Astrocyte (in vitro differentiated cells and primary cell): ENCODE measurements around the gene AGBL4. TPM values are rescaled to one million over a fixed set of nuclear protein-coding genes. Genes with fewer than 3 reads are reported as not detected.

Experiments used
- DNase-seq: peaks from one replicate; pipeline ENCODE4 v3.0.0-alpha.2; 2010; ENCODE audit warnings: low read depth
- FAIRE-seq: peaks from 2 replicates; lab custom pipeline; 2011; peaks lifted over from hg19 to GRCh38; lab: Jason Lieb, UNC
- H2AFZ ChIP-seq: 2 replicates; pipeline ENCODE4 v1.6.0; 2012; ENCODE audit warnings: low read depth, low read length, inconsistent platforms
- H3K27ac ChIP-seq: 2 replicates; pipeline ENCODE4 v1.5.1; 2011; ENCODE audit warnings: low read depth, low read length, inconsistent platforms
- H3K27me3 ChIP-seq: 2 replicates; pipeline ENCODE4 v1.6.0; 2011; ENCODE audit warnings: low read length, inconsistent platforms; ENCODE audit not compliant: insufficient read depth
- H3K36me3 ChIP-seq: 2 replicates; pipeline ENCODE4 v1.5.1; 2011; ENCODE audit warnings: low read length, inconsistent platforms; ENCODE audit not compliant: insufficient read depth
- H3K4me1 ChIP-seq: 2 replicates; pipeline ENCODE4 v1.5.1; 2011; ENCODE audit warnings: low read length, inconsistent platforms; ENCODE audit not compliant: insufficient read depth
- H3K4me2 ChIP-seq: 2 replicates; pipeline ENCODE4 v1.6.0; 2012; ENCODE audit warnings: low read length, inconsistent platforms
- H3K4me3 ChIP-seq: 2 replicates; pipeline ENCODE4 v1.5.1; 2011; ENCODE audit warnings: low read depth, mild to moderate bottlenecking, low read length, inconsistent platforms; ENCODE audit not compliant: insufficient read depth
- H3K79me2 ChIP-seq: 2 replicates; pipeline ENCODE4 v1.6.0; 2012; ENCODE audit warnings: mild to moderate bottlenecking, low read length, inconsistent platforms; ENCODE audit not compliant: insufficient read depth
- H3K9ac ChIP-seq: 2 replicates; pipeline ENCODE4 v1.6.0; 2012; ENCODE audit warnings: mild to moderate bottlenecking, low read length, inconsistent platforms
- H3K9me3 ChIP-seq: 2 replicates; pipeline ENCODE4 v1.5.1; 2012; ENCODE audit warnings: low read depth, mild to moderate bottlenecking, low read length, inconsistent platforms; ENCODE audit not compliant: insufficient read depth
- H4K20me1 ChIP-seq: 2 replicates; pipeline ENCODE4 v1.6.0; 2012; ENCODE audit warnings: low read length, inconsistent platforms; ENCODE audit not compliant: insufficient read depth
- H3K27ac Mint-ChIP-seq: one replicate; pipeline ENCODE4 v1.8.0; 2021; ENCODE audit warnings: mild to moderate bottlenecking, mixed read lengths; ENCODE audit not compliant: unreplicated experiment
- H3K27me3 Mint-ChIP-seq: one replicate; pipeline ENCODE4 v1.8.0; 2021; ENCODE audit warnings: low read depth, mixed read lengths; ENCODE audit not compliant: unreplicated experiment
- H3K36me3 Mint-ChIP-seq: one replicate; pipeline ENCODE4 v1.8.0; 2021; ENCODE audit warnings: low read depth, mixed read lengths; ENCODE audit not compliant: unreplicated experiment
- H3K4me1 Mint-ChIP-seq: one replicate; pipeline ENCODE4 v1.8.0; 2021; ENCODE audit warnings: low read depth, mixed read lengths; ENCODE audit not compliant: unreplicated experiment
- H3K4me3 Mint-ChIP-seq: one replicate; pipeline ENCODE4 v1.8.0; 2021; ENCODE audit warnings: mild to moderate bottlenecking, moderate library complexity, mixed read lengths; ENCODE audit not compliant: unreplicated experiment
- H3K9me3 Mint-ChIP-seq: one replicate; pipeline ENCODE4 v1.8.0; 2021; ENCODE audit warnings: mild to moderate bottlenecking, mixed read lengths; ENCODE audit not compliant: unreplicated experiment
- CTCF ChIP-seq: IDR thresholded peaks from 2 replicates; pipeline ENCODE4 v1.5.1; 2011; ENCODE audit warnings: low read depth, mild to moderate bottlenecking, inconsistent platforms, low read length, moderate library complexity; ENCODE audit not compliant: insufficient read depth
- EZH2 ChIP-seq: IDR thresholded peaks from 2 replicates; pipeline ENCODE4 v1.6.1; 2012; ENCODE audit warnings: mild to moderate bottlenecking, low read length, inconsistent platforms; ENCODE audit not compliant: insufficient read depth
- total RNA-seq: library from RNA; stranded (reverse); gene quantifications from 2 replicates; pipeline ENCODE4 v1.2.1, GENCODE V29; 2021

The AGBL4 gene
- total RNA-seq, 1 donor from 2014 or later: not detected

DNA sequence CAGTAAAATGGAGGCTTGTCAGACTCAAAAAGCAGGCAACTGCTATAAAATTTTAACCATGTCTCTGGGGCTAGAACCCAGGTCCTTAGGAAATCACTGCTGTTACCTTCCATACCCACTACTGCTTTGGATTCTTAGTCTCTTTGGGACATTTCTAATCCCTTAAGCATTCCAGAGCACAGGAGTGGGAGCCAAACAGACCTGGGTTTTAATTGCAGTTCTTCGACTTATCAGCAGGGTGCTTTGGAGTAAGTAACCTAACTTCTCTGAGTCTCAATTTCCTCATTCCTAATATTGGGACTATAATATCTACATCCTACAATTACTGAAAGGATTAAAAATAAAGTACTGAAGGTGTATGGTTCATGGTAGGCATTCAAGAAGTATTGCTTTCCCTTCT lies 1086.0 kb downstream of the AGBL4 start:
- H3K27ac Mint-ChIP-seq: no peak overlapping the region
- H3K27me3 Mint-ChIP-seq: peaks cover 7% of the 10 kb centered on the region
- FAIRE-seq: no peak
- H3K4me3 Mint-ChIP-seq: no peak overlapping the region
- Histone ChIP-seq H3K79me2 (no peaks in the 10 kb centered on the region), H3K9me3 (no peaks in the 10 kb centered on the region), H3K4me2 (no peak overlapping the region), H3K4me1 (peaks cover 5% of the 10 kb centered on the region), H3K36me3 (no peaks in the 10 kb centered on the region), H3K27me3 (no peaks in the 10 kb centered on the region), H3K27ac (no peak overlapping the region), H2AFZ (no peak overlapping the region), H3K9ac (no peak overlapping the region), H3K4me3 (no peak overlapping the region), H4K20me1 (no peaks in the 10 kb centered on the region)
- H3K9me3 Mint-ChIP-seq: no peaks in the 10 kb centered on the region
- no peak for DNase-seq
- no peaks in the 10 kb centered on the region for H3K4me1 Mint-ChIP-seq
- H3K36me3 Mint-ChIP-seq: no peaks in the 10 kb centered on the region
- TF ChIP-seq EZH2: no peak
- TF ChIP-seq CTCF: no peak

DNA sequence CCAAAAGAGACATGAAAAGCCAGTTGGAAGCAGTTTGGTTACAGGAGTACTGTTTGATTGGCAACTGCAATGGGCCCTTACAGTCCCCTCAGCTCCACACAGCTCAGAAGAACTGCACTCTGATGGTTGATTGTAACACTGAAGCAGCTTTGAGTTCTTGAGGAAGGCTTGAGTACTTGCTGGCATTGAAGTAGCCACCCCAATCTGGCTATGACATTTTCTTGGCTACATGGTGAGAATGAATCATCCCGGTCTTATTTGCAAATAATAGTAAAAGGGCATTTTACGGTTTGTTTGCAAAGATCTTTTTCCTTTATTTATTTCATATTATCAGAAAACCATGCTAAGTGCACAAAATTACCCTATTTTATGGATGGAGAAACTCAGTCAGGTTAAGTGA lies 1087.3 kb downstream of the AGBL4 start:
- Histone ChIP-seq H3K27me3 (no peaks in the 10 kb centered on the region), H3K9ac (no peak overlapping the region), H3K9me3 (no peaks in the 10 kb centered on the region), H3K79me2 (no peaks in the 10 kb centered on the region), H3K27ac (no peak overlapping the region), H3K4me2 (no peak overlapping the region), H4K20me1 (no peaks in the 10 kb centered on the region), H3K4me1 (peaks cover 5% of the 10 kb centered on the region), H3K4me3 (no peak overlapping the region), H2AFZ (no peak overlapping the region), H3K36me3 (no peaks in the 10 kb centered on the region)
- no peak for FAIRE-seq
- Mint-ChIP-seq H3K4me1 (peaks cover 5% of the 10 kb centered on the region), H3K27ac (no peak overlapping the region), H3K36me3 (no peaks in the 10 kb centered on the region), H3K27me3 (peaks cover 7% of the 10 kb centered on the region), H3K9me3 (no peaks in the 10 kb centered on the region), H3K4me3 (no peak overlapping the region)
- peak; percentile 31 for DNase-seq
- no peak for TF ChIP-seq EZH2
- TF ChIP-seq CTCF: no peak

- Histone ChIP-seq H3K79me2 (no peaks in the 10 kb centered on the region), H3K27me3 (no peaks in the 10 kb centered on the region), H4K20me1 (no peaks in the 10 kb centered on the region), H3K4me2 (no peak overlapping the region), H3K27ac (no peak overlapping the region), H3K36me3 (no peaks in the 10 kb centered on the region), H3K9ac (no peak overlapping the region), H3K4me3 (no peak overlapping the region), H3K9me3 (no peaks in the 10 kb centered on the region), H3K4me1 (no peaks in the 10 kb centered on the region), H2AFZ (no peak overlapping the region)
- FAIRE-seq (no peak), DNase-seq (no peak)
- H3K27me3 Mint-ChIP-seq: peaks cover 7% of the 10 kb centered on the region
- no peaks in the 10 kb centered on the region for H3K9me3 Mint-ChIP-seq
- no peak overlapping the region for H3K27ac Mint-ChIP-seq
- TF ChIP-seq EZH2: no peak
- TF ChIP-seq CTCF: no peak
- H3K4me3 Mint-ChIP-seq: no peak overlapping the region
- peaks cover 10% of the 10 kb centered on the region for H3K4me1 Mint-ChIP-seq
- H3K36me3 Mint-ChIP-seq: no peaks in the 10 kb centered on the region
Measured at GRCh38 chr1:48932366-48932765, 1091.4 kb downstream of the AGBL4 start.
